Bronchial epithelial cell (primary cell): ENCODE results near the gene GPRC5C. TPM values are rescaled to one million over a fixed set of nuclear protein-coding genes. Genes with fewer than 3 reads are reported as not detected.

Experiments used
- DNase-seq: peaks from one replicate; pipeline ENCODE4 v3.0.0-alpha.2; 2010; ENCODE audit warnings: low read depth
- FAIRE-seq: peaks from 2 replicates; lab custom pipeline; 2011; peaks lifted over from hg19 to GRCh38; lab: Jason Lieb, UNC
- H3K27me3 ChIP-seq: 2 replicates; pipeline ENCODE4 v1.5.1; 2011; ENCODE audit warnings: low read length; ENCODE audit not compliant: control insufficient read depth, insufficient read depth
- H3K36me3 ChIP-seq: 2 replicates; pipeline ENCODE4 v1.5.1; 2011; ENCODE audit warnings: low read length; ENCODE audit not compliant: control insufficient read depth, insufficient read depth
- H3K4me3 ChIP-seq: 2 replicates; pipeline ENCODE4 v1.5.1; 2011; ENCODE audit warnings: mild to moderate bottlenecking, low read depth, low read length, control low read depth
- CTCF ChIP-seq: IDR thresholded peaks from 2 replicates; pipeline ENCODE4 v1.5.1; 2011; ENCODE audit warnings: mild to moderate bottlenecking, moderate library complexity, low read length, control low read depth, inconsistent platforms; ENCODE audit not compliant: insufficient read depth, severe bottlenecking
- total RNA-seq: library from RNA; depleted of rRNA; stranded (reverse); fragments of >200 nt; gene quantifications from 2 replicates; pipeline ENCODE4 v1.2.1, GENCODE V29; 2014

The GPRC5C gene
- total RNA-seq, 1 donor from 2014 or later, result 15.5 TPM

- FAIRE-seq (no peak), DNase-seq (no peak)
- H3K27me3 ChIP-seq, result no peaks in the 10 kb centered on the region
- H3K4me3 ChIP-seq, result no peak overlapping the region
- no peak for TF ChIP-seq CTCF
- H3K36me3 ChIP-seq, result no peaks in the 10 kb centered on the region
Measured at GRCh38 chr17:74415608-74416396, 16.1 kb upstream of the GPRC5C start.

DNA sequence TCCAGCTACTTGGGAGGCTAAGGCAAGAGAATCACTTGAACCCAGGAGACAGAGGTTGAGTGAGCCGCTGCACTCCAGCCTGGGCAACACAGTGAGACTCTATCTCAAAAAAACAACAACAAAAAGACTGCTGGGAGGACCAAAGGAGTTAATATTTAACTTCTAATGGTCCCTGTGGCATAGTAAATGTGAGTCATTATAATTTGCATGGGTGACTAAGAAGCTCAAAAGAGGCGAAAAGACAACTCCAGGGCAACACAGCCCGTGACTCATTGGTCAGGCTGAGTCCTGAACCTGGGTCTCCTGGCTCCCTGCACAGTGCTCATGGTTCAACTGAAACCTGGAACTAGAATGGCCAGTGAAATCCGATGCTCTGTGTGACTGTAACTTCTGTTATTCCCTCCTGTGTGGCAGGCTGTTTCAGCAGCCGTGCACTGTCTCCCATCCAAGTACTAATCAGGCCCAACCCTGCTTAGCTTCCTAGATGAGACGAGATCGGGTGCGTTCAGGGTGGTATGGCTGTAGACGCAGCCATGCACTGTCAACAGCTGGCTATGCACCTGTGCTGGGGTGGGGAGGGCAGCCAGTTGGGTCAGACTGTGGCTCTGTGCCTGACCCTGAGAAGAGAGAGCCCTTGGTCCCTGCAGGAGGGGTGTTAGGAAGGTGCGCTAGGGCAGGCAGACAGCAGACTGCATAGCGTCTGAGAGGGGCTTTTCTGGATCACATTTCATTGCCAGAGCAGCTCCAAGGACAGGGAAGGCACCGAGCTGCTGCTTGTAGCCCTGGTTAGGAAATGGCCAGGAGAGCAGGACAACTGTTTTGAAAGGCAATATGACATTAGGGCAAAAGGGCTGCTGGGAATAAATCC lies 14.5 kb upstream of the GPRC5C start:
- Histone ChIP-seq H3K4me3 (no peak overlapping the region), H3K27me3 (no peaks in the 10 kb centered on the region), H3K36me3 (no peaks in the 10 kb centered on the region)
- DNase-seq (peak; percentile 89), FAIRE-seq (peak; percentile 36)
- no peak for TF ChIP-seq CTCF

DNA sequence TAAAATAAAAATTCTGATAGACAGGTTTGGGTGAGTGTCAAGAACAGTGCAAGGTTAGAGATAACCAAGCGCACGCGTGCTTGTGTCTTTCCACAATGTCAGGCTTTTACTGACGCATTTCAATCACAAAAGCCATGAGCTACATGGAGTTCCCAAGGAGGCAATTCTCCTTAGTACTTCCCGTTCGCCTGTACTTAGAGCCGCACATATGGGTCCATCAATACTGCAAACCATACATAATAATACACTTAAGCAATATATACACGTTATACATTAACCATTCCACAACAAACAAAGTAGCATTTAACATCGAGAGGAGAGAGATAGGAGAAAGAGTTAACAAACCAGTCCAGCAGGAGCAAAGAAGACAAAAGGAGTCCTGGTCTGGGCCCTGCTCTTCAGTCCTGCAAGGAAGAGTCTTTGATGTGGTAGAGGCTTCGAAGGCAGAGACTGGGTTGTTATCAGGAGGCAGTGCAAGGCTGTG lies 11.9 kb upstream of the GPRC5C start:
- no peak overlapping the region for H3K4me3 ChIP-seq
- H3K36me3 ChIP-seq, result no peaks in the 10 kb centered on the region
- DNase-seq, result no peak
- FAIRE-seq, result no peak
- no peak for TF ChIP-seq CTCF
- no peaks in the 10 kb centered on the region for H3K27me3 ChIP-seq

GRCh38 chr17:74424117-74424516 lies 7.8 kb upstream of the GPRC5C start:
- FAIRE-seq (no peak), DNase-seq (no peak)
- TF ChIP-seq CTCF, result no peak
- Histone ChIP-seq H3K36me3 (no peaks in the 10 kb centered on the region), H3K4me3 (no peak overlapping the region), H3K27me3 (no peaks in the 10 kb centered on the region)

DNA sequence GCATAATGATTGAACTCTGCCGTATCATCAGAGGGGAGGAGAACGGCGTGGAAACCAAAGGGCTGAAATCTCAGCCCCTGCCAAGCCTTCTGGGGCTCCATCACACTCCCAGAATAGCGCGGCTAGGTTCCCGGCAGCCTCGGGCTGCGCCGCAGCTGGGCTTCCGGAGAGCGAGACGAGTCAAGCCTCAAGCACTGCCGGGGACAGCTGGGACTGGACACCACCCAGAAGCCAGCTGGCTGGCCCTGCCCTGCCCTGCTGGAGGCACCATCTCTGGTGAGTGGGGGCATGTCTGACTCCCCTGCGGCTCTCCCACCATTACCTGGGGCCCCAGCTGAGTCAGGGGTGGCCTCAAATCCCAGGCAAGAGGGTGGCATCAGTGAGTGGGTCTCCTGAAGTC lies 7.2 kb upstream of the GPRC5C start:
- no peak for TF ChIP-seq CTCF
- Histone ChIP-seq H3K27me3 (no peaks in the 10 kb centered on the region), H3K36me3 (no peaks in the 10 kb centered on the region), H3K4me3 (no peak overlapping the region)
- no peak for DNase-seq
- no peak for FAIRE-seq
